Stimulated activated CD4-positive, alpha-beta T cell treated with anti-CD3 and anti-CD28 coated beads, Interleukin-2, amount 100 ng/mL, for 48 hours (primary cell): ENCODE measurements around the gene KRT16.
"Not testable (repeated sequence)": the region's sequence is repeated elsewhere in the genome, so short reads cannot be mapped to it uniquely, and the experiment has no call there.

Source experiments
- DNase-seq, 2 donors: peaks; one replicate each; pipeline ENCODE4 v3.0.0-alpha.2; 2020

The KRT16 gene

DNA sequence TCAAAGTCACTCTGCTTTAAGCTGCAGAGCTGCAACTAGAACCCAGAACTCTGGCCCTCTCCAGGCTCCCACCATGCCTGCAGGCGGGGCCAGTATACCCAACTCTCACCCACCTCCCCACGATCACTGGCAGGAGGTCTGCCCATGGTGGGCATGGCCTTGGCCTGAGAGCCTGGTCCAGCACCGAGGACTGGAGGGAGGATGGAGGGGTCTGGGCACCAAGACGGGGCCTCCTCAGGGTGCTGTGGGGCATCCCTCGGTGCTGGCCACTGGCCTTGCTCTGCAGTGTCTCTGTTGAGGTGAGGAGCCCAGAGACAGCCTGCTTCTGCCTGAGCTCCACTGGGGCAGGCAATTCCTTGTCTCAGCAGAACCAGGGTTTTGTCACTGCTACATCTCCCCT lies 1.5 kb upstream of the KRT16 start:
- no peak for DNase-seq

DNA sequence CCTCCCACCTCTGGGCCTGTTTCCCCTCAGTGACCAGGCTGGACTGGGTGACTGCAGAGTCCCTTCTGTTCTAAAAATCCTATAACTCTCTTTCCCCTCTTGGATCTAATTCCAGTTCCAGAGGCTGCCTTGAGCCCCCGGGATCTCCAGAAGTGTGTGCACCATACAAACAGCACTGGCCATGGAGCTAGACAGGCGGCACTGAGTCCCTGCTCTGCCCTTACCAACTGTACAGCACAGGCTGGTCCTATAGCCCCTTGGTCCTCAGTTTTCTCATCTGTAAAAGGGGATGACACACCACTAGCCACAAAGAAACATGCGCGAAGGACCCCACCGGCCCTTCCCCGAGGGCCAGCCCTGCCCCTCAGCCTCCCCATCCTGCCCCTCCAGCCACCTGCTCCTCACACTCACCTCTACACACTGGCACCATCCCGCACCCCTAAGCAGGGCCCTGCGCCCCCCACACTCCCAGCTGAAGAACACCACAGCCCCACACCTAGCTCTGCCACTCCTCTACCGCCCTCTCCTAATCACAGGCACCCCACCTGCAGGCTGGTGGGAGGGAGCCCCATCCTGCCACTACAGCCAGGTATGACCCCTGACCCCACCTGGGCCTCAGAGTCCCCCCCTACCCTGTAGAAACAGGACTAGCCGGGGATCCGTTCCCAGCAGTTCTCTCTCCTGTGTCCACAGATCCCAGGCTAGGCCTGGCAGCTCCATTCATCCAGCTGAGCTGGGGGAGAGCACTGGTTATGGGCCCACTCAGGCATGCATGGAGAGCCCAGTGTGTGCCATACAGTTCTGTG lies 913 bp upstream of the KRT16 start:
- DNase-seq: no peak

DNA sequence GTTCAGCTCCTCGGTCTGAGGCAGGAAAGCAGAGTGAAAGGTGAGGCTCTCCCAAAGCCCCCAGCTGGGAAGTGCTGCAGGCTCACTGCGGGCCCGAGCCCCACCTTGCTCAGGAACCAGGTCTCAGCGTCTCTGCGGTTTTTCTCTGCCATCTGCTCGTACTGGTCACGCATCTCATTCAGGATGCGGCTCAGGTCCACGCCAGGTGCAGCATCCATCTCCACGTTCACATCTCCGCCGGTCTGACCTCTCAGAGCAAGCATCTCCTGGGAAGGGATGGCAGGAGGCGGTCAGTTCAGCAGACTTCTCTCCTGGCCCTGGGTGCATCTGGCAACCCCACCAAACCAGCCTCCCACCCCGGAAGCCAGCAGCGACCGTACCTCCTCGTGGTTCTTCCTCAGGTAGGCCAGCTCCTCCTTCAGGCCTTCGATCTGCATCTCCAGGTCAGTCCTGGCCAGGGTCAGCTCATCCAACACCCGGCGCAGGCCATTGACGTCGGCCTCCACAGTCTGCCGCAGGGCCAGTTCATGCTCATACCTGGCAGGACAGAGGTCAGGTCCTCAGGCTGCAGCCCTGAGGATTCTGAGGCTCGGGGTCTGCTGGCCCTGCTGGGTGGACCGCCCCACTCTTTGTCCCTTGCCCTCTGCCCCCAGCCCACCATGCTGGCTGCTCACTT lies 1.5 kb downstream of the KRT16 start:
- DNase-seq: no peak

DNA sequence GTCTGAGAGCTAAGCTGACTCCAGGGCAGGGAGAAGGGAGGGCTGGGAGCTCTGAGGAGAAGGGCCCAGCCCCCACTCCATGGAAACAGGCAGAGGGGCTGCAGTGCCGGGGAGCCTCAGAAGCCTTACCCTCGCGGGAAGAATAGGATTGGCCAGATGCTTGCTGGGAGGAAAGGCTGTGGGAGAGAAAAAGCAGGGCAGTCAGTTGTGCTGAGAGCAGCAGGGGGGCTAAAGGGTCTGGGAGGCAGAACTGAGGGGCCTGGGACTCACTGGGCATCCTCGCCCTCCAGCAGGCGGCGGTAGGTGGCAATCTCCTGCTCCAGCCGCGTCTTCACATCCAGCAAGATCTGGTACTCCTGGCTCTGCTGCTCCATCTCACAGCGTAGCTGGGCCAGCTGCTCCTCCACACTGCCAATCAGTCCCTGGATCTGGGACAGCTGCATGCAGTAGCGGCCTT lies 2.5 kb downstream of the KRT16 start:
- DNase-seq: not testable (repeated sequence)

DNA sequence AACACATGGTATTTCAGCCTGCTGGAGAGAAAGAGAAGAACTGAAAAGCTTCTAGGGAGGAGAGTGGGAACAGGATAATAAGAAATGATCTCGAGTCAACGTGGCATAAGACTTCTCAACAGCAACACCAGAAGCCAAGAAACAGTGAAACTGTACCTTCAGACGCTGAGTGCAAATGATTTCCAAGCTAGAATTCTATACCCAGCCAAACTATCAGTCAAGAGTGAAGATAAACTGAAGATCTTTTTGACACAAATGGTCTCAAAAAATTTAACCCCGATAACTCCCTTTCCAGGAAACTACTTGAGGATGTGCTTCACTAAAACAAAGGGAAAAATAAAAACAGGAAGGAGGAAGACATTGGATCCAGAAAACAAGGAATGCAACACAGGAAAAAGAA lies 5.6 kb downstream of the KRT16 start:
- not testable (repeated sequence) for DNase-seq

DNA sequence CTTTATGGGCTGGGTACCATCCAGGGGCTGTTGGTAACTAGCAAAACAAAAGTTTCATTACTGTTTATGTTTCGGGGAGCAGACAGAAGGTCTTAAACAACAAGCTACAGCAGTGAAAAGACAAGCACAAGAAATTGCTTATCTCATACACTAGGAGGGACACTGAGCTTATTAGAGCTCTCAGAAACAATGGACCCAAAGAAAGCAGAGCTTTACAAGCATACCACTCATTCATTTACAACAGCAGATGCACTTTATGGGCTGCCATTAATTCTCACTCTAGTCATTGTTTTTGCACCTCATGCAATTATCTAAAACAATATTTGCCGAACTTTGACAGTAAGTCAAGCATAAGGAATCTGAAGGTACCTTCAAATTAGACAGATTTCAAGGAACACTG lies 10.0 kb downstream of the KRT16 start:
- no peak for DNase-seq

DNA sequence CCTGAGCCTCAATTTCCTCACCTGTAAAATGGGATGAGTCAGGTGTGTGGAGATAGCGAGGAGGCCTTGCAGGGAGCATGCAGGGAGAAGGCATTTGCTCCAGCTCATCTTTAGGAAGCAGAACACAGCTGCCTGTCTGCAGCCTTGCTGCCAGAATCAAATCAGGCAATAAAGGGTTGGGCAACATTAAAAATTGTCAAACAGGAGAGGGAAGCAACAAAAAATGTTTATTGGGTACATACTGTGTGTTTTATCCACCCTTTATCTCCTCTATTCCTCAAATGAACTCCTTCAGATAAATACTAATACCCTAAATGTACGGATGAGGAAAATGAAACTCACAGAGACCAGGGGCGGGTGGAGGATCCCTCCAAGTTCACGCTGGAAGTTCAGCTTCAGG lies 12.2 kb downstream of the KRT16 start:
- DNase-seq: no peak

DNA sequence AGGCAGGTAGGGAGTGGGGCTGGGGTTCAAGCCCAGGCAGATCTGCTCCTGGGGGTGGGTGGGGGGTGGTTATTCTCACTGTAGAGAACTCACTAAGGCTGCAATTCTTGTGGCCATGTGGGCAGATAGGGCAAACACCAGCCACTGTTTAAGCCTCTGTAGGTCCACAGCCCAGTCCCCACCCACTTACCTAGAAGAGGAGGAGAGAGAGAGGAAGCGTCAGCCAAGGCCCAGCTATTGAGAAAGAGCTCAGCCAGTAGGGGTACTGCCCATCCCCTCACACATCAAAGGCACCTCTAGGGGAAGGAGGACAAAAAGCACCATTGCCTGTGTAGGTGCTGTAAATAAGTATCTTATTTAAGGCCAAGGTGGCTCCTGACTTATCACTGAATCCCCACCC lies 12.9 kb downstream of the KRT16 start:
- DNase-seq: no peak

DNA sequence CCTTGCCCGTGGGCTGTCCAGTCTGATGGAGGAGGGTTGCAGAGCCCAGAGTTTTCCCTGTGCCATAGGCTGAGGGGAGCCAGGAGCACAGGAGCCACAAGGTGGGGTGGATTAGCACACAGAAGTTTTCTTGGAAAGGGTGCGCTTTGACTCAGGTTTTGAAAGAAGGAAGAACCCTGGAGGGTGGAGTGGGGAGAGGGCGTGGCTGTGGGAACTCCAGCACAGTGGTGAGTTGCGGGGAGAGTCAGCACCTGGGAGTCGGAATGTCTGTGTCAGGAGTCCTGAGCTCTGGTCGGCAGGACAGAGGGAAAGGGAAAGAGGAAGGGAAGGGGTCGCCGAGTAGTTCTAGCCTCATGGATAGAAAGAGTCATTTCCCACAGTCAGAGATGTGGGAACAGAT lies 17.0 kb downstream of the KRT16 start:
- no peak for DNase-seq

DNA sequence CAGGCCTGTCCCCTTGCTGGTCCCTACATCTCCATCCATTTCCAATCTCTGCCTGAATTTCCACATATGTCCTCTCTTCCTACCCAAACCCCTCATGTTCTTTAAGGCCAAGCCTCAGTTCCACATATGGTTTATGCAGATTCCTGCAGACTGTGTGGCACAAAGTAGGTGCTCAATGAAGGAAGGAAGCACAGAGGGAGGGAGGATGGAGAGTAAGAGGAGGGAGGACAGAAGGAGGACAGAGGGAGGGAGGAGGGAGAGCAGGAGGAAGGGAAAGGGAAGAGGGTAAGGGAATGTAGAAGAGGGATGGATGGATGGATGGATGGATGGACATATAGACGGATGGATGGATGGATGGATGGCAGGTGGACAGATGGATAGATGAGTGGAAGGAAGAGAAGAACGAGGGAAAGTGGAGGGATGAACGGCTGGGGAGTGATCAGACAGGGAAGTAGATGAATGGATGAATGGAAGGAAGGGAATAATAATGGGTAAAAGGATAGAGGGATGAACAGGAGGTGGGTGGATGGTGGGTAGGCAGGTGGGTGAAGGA lies 18.1 kb downstream of the KRT16 start:
- no peak for DNase-seq

DNA sequence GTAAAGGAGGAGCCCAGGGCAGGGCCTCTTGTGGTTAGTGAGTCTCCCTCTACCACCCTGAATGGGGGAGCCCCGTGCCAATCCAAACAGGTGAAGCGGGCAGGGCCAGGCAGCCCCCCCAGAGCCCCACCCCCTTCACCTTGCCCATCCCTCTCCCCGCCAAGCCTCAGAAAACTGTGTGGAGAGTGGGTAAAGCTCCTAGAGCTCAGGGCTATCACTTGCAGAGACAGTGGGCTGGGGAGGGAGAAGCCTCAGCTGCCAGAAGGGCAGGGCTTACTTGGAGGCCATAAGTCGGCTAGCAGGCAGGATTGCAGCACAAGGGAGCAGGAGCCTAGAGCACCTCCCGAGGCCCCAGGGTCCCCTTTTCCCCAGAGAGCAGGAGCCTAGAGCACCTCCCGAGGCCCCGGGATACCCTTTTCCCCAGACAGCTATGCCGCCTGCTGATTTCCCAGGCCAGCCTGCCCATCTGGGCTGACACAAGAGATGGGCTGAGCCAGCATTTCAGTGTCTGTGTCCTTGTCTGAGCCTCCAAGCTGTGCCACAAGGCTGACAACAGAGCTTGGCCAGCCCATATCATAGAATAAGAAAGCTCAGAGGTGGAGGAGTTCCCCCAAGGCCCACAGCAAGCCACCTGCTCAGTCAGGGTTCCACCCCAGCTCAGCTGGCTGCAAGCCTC lies 19.1 kb downstream of the KRT16 start:
- no peak for DNase-seq

DNA sequence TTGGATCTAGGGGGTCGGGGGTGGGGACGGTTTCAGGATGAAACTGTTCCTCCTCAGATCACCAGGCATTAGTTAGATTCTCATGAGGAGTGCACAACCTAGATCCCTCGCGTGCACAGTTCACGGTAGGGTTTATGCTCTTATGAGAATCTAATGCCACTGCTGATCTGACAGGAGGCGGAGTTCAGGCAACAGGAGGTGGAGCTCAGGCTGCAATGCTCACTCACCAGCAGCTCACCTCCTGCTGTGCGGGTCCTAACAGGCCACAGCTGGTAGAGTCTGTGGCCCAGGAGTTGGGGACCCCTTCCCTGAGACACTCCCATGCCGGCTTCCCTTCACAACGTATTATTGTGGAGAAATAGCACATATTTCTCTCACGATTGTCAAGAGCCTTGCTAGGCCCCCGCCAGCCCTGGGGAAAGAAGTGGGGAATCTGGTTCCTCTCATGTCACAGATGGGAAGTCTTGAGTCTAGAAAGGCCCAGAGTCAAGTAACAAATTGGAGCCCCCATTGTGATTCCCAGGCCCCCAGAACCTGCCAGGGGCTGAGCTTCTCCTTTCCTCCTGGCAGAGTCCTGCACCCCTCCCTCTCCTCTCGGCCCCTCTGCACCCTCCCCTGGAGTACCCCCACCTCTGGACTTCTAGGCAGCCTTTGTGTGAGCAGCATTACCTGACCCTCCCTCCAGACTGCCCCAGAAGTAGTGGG lies 19.8 kb downstream of the KRT16 start:
- DNase-seq: no peak

DNA sequence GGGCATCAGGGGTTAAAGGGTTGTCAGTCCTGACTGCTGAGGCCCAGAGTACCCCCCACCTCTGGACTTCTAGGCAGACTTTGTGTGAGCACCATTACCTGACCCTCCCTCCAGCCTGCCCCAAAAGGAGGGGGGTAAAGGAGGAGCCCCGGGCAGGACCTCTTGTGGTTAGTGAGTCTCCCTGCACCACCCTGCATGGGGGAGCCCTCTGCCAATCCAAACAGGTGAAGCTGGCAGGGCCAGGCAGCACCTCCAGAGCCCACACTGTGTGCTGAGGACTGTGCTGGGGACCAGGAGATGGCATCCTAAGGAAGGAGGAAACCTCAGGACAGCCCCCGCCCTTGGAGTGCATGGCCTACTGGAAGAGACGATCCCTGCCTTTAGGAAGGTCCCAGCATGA lies 23.3 kb downstream of the KRT16 start:
- DNase-seq: no peak

DNA sequence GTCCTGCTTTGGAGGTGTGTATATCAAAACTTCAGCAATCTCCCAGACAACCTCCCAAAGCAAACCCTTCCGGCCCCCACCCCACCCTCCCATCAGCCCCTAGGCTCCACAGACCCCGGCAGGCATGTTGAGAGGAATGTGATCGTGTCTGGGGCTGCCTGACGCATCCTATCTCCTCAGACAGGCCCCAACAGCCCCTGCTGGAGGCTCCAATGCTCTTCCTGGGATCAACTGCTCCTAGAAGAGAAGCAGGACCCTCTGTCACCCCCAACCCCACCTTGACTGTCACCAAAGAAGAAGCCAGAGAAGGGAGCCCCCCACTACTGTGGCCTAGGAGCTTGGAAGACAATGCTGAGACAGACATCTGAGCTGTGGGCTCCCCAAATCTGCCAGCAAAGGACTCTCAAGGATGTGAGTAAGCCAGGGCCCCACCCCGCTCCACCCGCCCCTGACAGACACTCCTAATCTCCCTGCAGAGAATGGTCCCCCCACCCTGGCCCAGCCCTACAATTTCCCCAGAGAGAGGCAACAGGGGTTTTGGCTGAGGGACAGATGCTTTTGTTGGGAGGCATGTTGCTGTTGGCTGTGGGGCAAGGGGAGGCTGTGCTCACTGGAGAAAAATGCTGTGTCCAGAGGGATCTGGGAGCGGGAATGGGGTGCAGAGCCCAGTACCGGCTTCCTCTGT lies 24.3 kb downstream of the KRT16 start:
- no peak for DNase-seq

DNA sequence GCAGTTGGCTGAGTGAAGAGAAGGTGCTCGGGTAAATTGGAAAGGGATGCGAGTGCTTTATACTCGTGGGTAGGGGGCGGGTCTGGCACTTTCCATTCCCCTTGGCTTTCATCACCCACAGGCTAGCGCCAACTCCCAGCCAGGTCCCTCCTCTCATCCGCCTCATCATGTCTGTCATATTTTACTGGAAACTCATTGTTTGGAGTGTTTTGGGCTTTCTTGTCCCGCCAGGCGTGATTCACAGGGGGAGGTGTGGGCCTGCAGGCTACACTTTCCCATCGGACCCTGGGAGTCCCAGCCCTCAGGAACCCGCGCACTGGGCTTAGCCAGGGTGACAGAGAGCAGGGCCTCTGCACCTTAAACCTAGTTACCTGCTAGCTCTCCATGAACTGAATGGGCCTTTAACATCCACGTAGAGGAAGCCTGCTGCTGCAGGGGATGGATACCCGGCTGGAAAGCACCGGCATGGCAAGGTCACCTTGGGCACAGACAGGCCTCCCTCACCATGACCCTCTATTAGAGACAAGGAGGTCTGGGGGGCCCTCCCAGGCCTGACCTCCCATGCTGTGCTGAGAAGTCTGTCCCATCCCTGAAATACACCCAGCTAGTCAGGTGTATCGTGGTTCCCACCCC lies 25.6 kb downstream of the KRT16 start, which contains the start of gene KRT14:
Gene KRT14, minus strand, starts transcription at position 33 of the 633 bp plus-strand sequence. CDS start 61 bp downstream, outside the sequence.
- DNase-seq: no peak

DNA sequence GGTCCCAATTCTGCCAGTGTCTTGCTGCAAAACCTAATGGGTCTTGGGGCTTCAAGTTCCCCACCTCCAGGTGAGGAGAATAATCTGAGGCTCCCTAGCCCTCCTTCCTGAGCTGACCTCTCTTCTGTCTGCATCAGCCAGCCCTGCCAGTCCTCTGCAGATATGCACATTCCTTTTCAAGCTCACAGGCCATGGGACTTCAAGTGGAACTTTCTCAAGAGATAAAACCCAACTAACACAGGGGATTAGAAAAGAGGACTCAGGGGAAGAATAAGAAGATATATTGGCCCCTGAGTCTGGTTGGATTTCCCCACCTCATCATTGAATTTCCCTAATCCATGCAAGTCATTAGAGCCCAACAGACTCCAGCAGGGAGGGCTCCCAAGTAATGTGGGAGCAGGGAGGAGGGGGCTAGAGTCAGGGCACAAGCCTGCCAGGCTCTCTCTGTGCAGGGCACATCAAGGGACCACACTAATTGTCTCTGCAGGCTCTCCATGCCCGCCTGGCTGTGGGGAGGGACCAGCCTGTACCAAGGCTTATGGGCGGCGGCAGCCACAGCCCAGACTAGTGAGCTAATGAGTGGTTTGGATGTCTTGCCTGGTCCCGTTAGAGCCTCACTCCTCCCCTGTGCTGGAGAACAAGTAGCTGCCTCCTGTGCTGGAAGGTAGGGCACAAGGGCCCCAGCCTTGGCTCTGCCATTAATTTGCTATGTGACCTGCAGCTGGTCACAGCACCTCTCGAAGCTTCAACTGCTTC lies 27.1 kb downstream of the KRT16 start:
- DNase-seq: no peak

DNA sequence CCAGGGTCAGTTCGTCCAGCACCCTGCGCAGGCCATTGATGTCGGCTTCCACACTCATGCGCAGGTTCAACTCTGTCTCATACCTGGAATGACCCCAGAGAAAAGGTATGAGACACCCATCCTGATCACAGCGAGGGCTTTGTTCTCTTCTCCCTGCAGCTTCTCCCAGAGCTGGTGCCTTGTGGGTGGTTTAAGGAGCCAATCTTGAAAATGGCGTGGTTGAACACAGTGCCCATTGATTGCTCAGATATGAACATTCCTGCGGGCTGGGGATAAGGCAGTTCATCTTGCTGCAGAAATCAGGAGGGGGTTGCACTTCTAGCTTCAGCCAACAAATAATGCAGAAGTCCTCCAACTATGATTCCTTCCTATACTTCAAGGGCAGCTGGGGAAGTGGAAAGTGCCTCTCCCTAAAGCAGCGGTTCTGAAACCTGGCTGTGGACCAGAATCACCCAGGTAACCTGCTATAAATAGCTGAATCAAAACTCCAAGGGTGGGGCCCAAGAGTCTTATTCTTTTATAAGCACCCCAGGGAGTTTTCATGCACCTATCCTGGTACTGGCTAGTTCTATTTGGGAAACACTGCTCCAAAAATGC lies 28.1 kb downstream of the KRT16 start:
- DNase-seq: not testable (repeated sequence)

DNA sequence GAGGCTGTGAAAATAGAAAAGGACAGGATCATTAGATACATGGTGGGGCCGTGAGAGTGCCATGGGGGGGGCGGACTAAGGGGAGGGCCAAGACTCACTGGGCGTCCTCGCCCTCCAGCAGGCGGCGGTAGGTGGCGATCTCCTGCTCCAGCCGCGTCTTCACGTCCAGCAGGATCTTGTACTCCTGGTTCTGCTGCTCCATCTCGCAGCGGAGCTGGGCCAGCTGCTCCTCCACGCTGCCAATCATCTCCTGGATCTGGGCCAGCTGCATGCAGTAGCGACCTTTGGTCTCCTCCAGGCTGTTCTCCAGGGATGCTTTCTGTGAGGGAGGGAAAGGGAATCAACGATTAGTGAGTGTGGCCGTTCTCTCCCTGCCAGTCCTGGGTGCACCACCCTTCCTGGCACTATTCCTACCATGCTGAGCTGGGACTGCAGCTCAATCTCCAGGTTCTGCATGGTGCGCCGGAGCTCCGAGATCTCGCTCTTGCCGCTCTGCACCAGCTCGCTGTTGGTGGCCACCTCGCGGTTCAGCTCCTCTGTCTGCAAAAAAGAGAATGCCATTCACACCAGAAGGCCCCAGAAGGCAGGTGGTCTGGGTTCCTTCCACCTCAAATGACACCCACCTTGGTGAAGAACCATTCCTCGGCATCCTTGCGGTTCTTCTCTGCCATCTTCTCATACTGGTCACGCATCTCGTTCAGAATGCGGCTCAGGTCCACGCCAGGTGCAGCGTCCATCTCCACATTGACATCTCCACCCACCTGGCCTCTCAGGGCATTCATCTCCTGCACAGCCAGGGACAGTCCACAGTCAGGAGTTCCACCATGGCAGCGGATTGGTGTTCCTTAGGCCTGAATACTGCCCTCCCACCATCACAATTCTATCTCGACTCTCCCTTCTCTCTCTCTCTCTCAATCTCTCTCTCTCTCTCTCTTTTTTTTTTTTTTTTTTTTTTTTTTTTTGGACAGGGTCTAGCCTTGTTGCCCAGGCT lies 29.1 kb downstream of the KRT16 start:
- DNase-seq: no peak
